ENCODE results near the gene SPATA13. TPM values are rescaled to one million over a fixed set of nuclear protein-coding genes. Genes with fewer than 3 reads are reported as not detected.

SPATA13 gene
- total and polyA plus RNA-seq, 2 donors (not counting 3 experiments of a cell fraction or from before 2014, with no cell fraction given): 6.6 to 12.9 TPM

GRCh38 chr13:24230428-24231072, 70.0 kb downstream of the SPATA13 start:
- Histone ChIP-seq H3K9me1 (replicated peaks; ENCODE audit: control insufficient read depth, extremely low read depth, insufficient read depth, low read length) (no peaks in the 10 kb centered on the region), H3K79me2 (ENCODE audit: control insufficient read depth, insufficient read depth, low read length) (no peaks in the 10 kb centered on the region), H3K4me2 (ENCODE audit: insufficient read depth, low read length) (no peak overlapping the region), H3K9me3 (replicated peaks; ENCODE audit: control insufficient read depth, insufficient read depth, low read length) (no peaks in the 10 kb centered on the region), H3K9ac (replicated peaks; ENCODE audit: extremely low read depth, insufficient read depth, low read length) (no peak overlapping the region), H3K4me3 (replicated peaks in 1 of 3; ENCODE audit: insufficient read depth in 1 of 3, low read depth in 1 of 3, low read length in 3 of 3) (no peak overlapping the region), H3K27me3 (ENCODE audit: control insufficient read depth in 2 of 2, insufficient read depth in 2 of 2, low read length in 2 of 2) (no peaks in the 10 kb centered on the region), H4K20me1 (replicated peaks; ENCODE audit: control insufficient read depth, extremely low read depth, insufficient read depth, low read length) (no peaks in the 10 kb centered on the region), H3K36me3 (ENCODE audit: control insufficient read depth in 2 of 2, extremely low read depth in 1 of 2, insufficient read depth in 2 of 2, low read length in 2 of 2) (no peaks in the 10 kb centered on the region), H3K4me1 (ENCODE audit: control insufficient read depth, extremely low read depth, insufficient read depth, low read length) (peaks cover 5% of the 10 kb centered on the region), H3K27ac (ENCODE audit: insufficient read depth, low read depth, low read length) (no peak overlapping the region), H2AFZ (ENCODE audit: low read depth, low read length) (no peak overlapping the region)
- BruUV-seq (replicated peaks): no TSS peak
- TF ChIP-seq JUN (IDR thresholded peaks at IDR 0.05; ENCODE audit: borderline replicate concordance, insufficient read depth, insufficient read length, low read depth) (no peak), POLR2A (IDR thresholded peaks at IDR 0.05; ENCODE audit: low read depth, low read length) (no peak), CTCF (IDR thresholded peaks at IDR 0.05; ENCODE audit: extremely low read depth in 1 of 2, insufficient read depth in 1 of 2, low read depth in 1 of 2, low read length in 2 of 2) (no peak), MYC (IDR thresholded peaks at IDR 0.05; ENCODE audit: low read depth, low read length) (no peak), POLR2AphosphoS5 (IDR thresholded peaks at IDR 0.05; ENCODE audit: insufficient read depth, low read depth, low read length) (no peak), GATA2 (IDR thresholded peaks at IDR 0.05; ENCODE audit: insufficient read depth, insufficient read length, low read depth, low read length) (no peak), FOS (IDR thresholded peaks at IDR 0.05; ENCODE audit: borderline replicate concordance, insufficient read depth, low read length) (no peak), MAX (IDR thresholded peaks at IDR 0.05; ENCODE audit: insufficient read depth, insufficient read length) (no peak), EZH2 (IDR thresholded peaks at IDR 0.05; ENCODE audit: borderline replicate concordance, low read depth, low read length, severe bottlenecking) (no peak)
- ChIA-PET POLR2A (no interaction called here), CTCF (interaction anchor here (0.9 to 2.0 kb wide), 7 partner anchors 9 to 214 kb away, joined by 3 to 21 read pairs (median 5); no protein-coding TSS in a partner anchor)
- dilution Hi-C loops (cut with MboI; ENCODE audit: extremely low pct_ligation_motif_present, low sequenced_read_pairs): no loop called here
- intact Hi-C loops (cut with micrococcal nuclease): no loop called here
- DNase-seq (ENCODE audit: low read depth, low spot score) (no peak), FAIRE-seq (no peak)

Data from endothelial cell of umbilical vein (primary cell).